A549 (cell line): ENCODE results near the gene QDPR.

Source experiments
- EP300 ChIP-seq, 2 experiments: fragments of >200 bp; sonication (Bioruptor Twin); formaldehyde crosslinking; IDR thresholded peaks; 2 replicates in 1 of 2; 3 replicates in 1 of 2; pipeline ENCODE4 v1.6.1; 2016 to 2017
- ESRRA ChIP-seq: fragments of 150-350 bp; IDR thresholded peaks from 2 replicates; pipeline ENCODE4 v1.6.1; 2014; ENCODE audit warnings: mild to moderate bottlenecking, low read length, borderline replicate concordance
- JUNB ChIP-seq: fragments of >200 bp; sonication (Bioruptor Twin); formaldehyde crosslinking; IDR thresholded peaks from 2 replicates; pipeline ENCODE4 v1.6.1; 2016
- MYC ChIP-seq: IDR thresholded peaks from 2 replicates; pipeline ENCODE4 v1.6.1; 2012; ENCODE audit warnings: mild to moderate bottlenecking, inconsistent platforms, low read length, improper control_type of control experiment, borderline replicate concordance
- NR3C1 ChIP-seq: fragments of >200 bp; sonication (Bioruptor Twin); formaldehyde crosslinking; IDR thresholded peaks from 3 replicates; pipeline ENCODE4 v1.6.1; 2017
- POLR2A ChIP-seq: IDR thresholded peaks from 2 replicates; pipeline ENCODE4 v1.6.1; 2012; ENCODE audit warnings: mild to moderate bottlenecking, low read length
- RAD21 ChIP-seq, 2 experiments: fragments of >200 bp in 1 of 2; sonication (Bioruptor Twin) in 1 of 2; formaldehyde crosslinking in 1 of 2; IDR thresholded peaks in 1 of 2; conservative IDR thresholded peaks in 1 of 2; 2 replicates in 1 of 2; 3 replicates in 1 of 2; pipeline ENCODE4 v1.6.1; 2012 to 2018; ENCODE audit warnings: inconsistent platforms in 1 of 2
- RCOR1 ChIP-seq: fragments of 150-350 bp; IDR thresholded peaks from 2 replicates; pipeline ENCODE4 v1.6.1; 2014; ENCODE audit warnings: antibody characterized with exemption, low read length, low read depth
- ZSCAN20 ChIP-seq: fragments of 250-450 bp; sonication (Bioruptor Pico); IDR thresholded peaks from 2 replicates; pipeline ENCODE4 v1.8.0; 2022; ENCODE audit warnings: mild to moderate bottlenecking, moderate library complexity
- TF ChIP-seq, protein P1 (sequence below): fragments of >200 bp; sonication (Bioruptor Twin); formaldehyde crosslinking; IDR thresholded peaks from 3 replicates; pipeline ENCODE4 v1.5.1; 2016
- TF ChIP-seq, protein P2 (sequence below): fragments of 200-600 bp; sonication (generic); IDR thresholded peaks from 2 replicates; pipeline ENCODE4 v1.6.1; 2016; ENCODE audit warnings: antibody characterized with exemption, mild to moderate bottlenecking, moderate library complexity
- TF ChIP-seq, protein P3 (sequence below): fragments of 450-650 bp; IDR thresholded peaks from 2 replicates; pipeline ENCODE4 v1.6.1; 2014; ENCODE audit warnings: antibody characterized with exemption

DNA sequence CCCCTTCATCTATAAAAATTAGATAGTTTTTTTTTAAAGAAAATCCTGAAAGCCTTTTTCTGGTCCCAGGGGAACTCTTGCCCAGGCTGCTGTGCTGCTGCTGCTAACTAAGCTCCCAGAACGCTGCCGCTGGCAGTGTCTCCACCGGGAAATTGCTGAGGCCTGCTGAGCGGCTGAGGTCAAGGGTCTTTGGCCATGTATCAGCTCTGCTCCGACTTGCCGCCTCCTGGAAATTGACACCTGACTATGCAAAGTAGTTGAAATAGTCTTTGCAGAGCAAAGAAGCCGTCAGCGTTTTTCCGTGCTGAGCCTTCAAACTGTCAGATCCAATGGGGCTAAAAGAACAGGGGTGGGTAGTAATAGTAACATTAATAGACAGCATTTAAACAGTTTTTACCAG lies 839 bp downstream of the QDPR start:
- TF ChIP-seq POLR2A (no peak), NR3C1 (no peak), JUNB (no peak), ESRRA (no peak), EP300 (IDR thresholded peaks at IDR 0.05) (no peak), ZSCAN20 (CRISPR knock-in tag) (no peak), RAD21 (conservative IDR thresholded peaks at IDR 0.05 in 1 of 2, IDR thresholded peaks at IDR 0.05 in 1 of 2) (no peak), MYC (no peak), RCOR1 (no peak)
- TF ChIP-seq, protein P1, sequence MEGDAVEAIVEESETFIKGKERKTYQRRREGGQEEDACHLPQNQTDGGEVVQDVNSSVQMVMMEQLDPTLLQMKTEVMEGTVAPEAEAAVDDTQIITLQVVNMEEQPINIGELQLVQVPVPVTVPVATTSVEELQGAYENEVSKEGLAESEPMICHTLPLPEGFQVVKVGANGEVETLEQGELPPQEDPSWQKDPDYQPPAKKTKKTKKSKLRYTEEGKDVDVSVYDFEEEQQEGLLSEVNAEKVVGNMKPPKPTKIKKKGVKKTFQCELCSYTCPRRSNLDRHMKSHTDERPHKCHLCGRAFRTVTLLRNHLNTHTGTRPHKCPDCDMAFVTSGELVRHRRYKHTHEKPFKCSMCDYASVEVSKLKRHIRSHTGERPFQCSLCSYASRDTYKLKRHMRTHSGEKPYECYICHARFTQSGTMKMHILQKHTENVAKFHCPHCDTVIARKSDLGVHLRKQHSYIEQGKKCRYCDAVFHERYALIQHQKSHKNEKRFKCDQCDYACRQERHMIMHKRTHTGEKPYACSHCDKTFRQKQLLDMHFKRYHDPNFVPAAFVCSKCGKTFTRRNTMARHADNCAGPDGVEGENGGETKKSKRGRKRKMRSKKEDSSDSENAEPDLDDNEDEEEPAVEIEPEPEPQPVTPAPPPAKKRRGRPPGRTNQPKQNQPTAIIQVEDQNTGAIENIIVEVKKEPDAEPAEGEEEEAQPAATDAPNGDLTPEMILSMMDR = no peak
- TF ChIP-seq, protein P2, sequence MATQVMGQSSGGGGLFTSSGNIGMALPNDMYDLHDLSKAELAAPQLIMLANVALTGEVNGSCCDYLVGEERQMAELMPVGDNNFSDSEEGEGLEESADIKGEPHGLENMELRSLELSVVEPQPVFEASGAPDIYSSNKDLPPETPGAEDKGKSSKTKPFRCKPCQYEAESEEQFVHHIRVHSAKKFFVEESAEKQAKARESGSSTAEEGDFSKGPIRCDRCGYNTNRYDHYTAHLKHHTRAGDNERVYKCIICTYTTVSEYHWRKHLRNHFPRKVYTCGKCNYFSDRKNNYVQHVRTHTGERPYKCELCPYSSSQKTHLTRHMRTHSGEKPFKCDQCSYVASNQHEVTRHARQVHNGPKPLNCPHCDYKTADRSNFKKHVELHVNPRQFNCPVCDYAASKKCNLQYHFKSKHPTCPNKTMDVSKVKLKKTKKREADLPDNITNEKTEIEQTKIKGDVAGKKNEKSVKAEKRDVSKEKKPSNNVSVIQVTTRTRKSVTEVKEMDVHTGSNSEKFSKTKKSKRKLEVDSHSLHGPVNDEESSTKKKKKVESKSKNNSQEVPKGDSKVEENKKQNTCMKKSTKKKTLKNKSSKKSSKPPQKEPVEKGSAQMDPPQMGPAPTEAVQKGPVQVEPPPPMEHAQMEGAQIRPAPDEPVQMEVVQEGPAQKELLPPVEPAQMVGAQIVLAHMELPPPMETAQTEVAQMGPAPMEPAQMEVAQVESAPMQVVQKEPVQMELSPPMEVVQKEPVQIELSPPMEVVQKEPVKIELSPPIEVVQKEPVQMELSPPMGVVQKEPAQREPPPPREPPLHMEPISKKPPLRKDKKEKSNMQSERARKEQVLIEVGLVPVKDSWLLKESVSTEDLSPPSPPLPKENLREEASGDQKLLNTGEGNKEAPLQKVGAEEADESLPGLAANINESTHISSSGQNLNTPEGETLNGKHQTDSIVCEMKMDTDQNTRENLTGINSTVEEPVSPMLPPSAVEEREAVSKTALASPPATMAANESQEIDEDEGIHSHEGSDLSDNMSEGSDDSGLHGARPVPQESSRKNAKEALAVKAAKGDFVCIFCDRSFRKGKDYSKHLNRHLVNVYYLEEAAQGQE = no peak
- TF ChIP-seq, protein P3, sequence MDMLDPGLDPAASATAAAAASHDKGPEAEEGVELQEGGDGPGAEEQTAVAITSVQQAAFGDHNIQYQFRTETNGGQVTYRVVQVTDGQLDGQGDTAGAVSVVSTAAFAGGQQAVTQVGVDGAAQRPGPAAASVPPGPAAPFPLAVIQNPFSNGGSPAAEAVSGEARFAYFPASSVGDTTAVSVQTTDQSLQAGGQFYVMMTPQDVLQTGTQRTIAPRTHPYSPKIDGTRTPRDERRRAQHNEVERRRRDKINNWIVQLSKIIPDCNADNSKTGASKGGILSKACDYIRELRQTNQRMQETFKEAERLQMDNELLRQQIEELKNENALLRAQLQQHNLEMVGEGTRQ = no peak
